Measurements from ENCODE around the gene SELENOS. TPM values are rescaled to one million over a fixed set of nuclear protein-coding genes. Genes with fewer than 3 reads are reported as not detected.

Gene SELENOS
- total RNA-seq: 10 to 100 TPM; 30.4 to 52.5 (median 39.6) TPM
- long read RNA-seq, transcript SELENOS-204 (4 exons, 856 nt): major isoform, 8 of 17 reads
- long read RNA-seq, transcript SELENOS-206 (3 exons, 556 nt): minor isoform, 5 of 17 reads
- long read RNA-seq, partial matches to known transcripts: 1 of 17 reads
- long read RNA-seq, other reads (novel, unspliced or antisense): 0 of 17 reads

- Histone ChIP-seq H3K4me1 (peaks cover 0 to 33% (median 13%) of the 10 kb centered on the region in 4 donors), H3K27me3 (no peaks in the 10 kb centered on the region), H3K36me3 (peaks cover 22 to 42% (median 25%) of the 10 kb centered on the region in 4 donors), H3K9me3 (no peaks in the 10 kb centered on the region), H3K27ac (peak within 1 kb of the TSS; percentile 59 to 86 (median 69)), H3K4me3 (peak within 1 kb of the TSS; percentile 94 to 97 (median 94))
- DNase-seq (peak; percentile 93 to 94 (median 94)), ATAC-seq (peak; percentile 93 to 96 (median 95))
- intact Hi-C loops (cut with DNase I): no loop called here
- TF ChIP-seq POLR2A (IDR thresholded peaks at IDR 0.05): peak; percentile 97
- no peak for TF ChIP-seq CTCF (IDR thresholded peaks at IDR 0.05)
- 0% methylated on average over 33 of the region's 91 CpGs for WGBS (ENCODE audit: insufficient coverage, low coverage, low lambda C conversion rate, missing lambda C conversion rate)
Observed at GRCh38 chr15:101277038-101277822, at the start of gene SELENOS. SELENOS (minus strand) TSS chr15:101277485; CDS start chr15:101277417, 68 bp downstream.

GRCh38 chr15:101326462-101327146 lies 49.3 kb upstream of the SELENOS start:
- Histone ChIP-seq H3K27me3 (no peaks in the 10 kb centered on the region), H3K4me3 (no peak overlapping the region), H3K27ac (no peak overlapping the region), H3K9me3 (no peaks in the 10 kb centered on the region), H3K36me3 (peaks cover 0 to 46% (median 19%) of the 10 kb centered on the region in 4 donors), H3K4me1 (peaks cover 0 to 24% (median 7%) of the 10 kb centered on the region in 4 donors)
- WGBS (ENCODE audit: insufficient coverage, low coverage, low lambda C conversion rate, missing lambda C conversion rate): 83% methylated on average over 1 of the region's 21 CpGs
- TF ChIP-seq POLR2A (IDR thresholded peaks at IDR 0.05): no peak
- no peak for TF ChIP-seq CTCF (IDR thresholded peaks at IDR 0.05)
- intact Hi-C loops (cut with DNase I): no loop called here
- no peak for ATAC-seq
- DNase-seq: peak in 1 of 3 donors; percentile 25

- Histone ChIP-seq H3K36me3 (peaks cover 0 to 45% (median 19%) of the 10 kb centered on the region in 4 donors), H3K27me3 (no peaks in the 10 kb centered on the region), H3K27ac (peak overlapping the region in 2 of 3 donors; percentile 48 to 68), H3K4me1 (peaks cover 0 to 24% (median 7%) of the 10 kb centered on the region in 4 donors), H3K4me3 (no peak overlapping the region), H3K9me3 (no peaks in the 10 kb centered on the region)
- ATAC-seq: no peak
- 88% methylated on average over 5 of the region's 8 CpGs for WGBS (ENCODE audit: insufficient coverage, low coverage, low lambda C conversion rate, missing lambda C conversion rate)
- DNase-seq: no peak
- intact Hi-C loops (cut with DNase I): no loop called here
- no peak for TF ChIP-seq POLR2A (IDR thresholded peaks at IDR 0.05)
- TF ChIP-seq CTCF (IDR thresholded peaks at IDR 0.05): no peak
Observed at GRCh38 chr15:101326026-101326315, 48.7 kb upstream of the SELENOS start.

GRCh38 chr15:101325263-101326025 lies 48.2 kb upstream of the SELENOS start:
- peak overlapping the region; percentile 48 to 68 (median 59) for H3K27ac ChIP-seq
- H3K4me1 ChIP-seq: peaks cover 0 to 24% (median 7%) of the 10 kb centered on the region in 4 donors
- ATAC-seq (peak; percentile 69 to 90 (median 86)), DNase-seq (peak; percentile 75 to 90 (median 89))
- no peaks in the 10 kb centered on the region for H3K9me3 ChIP-seq
- intact Hi-C loops (cut with DNase I): no loop called here
- WGBS (ENCODE audit: insufficient coverage, low coverage, low lambda C conversion rate, missing lambda C conversion rate): 36% methylated on average over 2 of the region's 19 CpGs
- H3K27me3 ChIP-seq: no peaks in the 10 kb centered on the region
- TF ChIP-seq CTCF (IDR thresholded peaks at IDR 0.05) (no peak), POLR2A (IDR thresholded peaks at IDR 0.05) (no peak)
- no peak overlapping the region for H3K4me3 ChIP-seq
- peaks cover 0 to 45% (median 20%) of the 10 kb centered on the region in 4 donors for H3K36me3 ChIP-seq
